Right forelimb (tissue), 1 donor: Measurements from ENCODE around the gene CHN2.

Experiments
- DNase-seq: peaks from one replicate; pipeline ENCODE4 v3.0.0-alpha.2; 2018

The CHN2 gene

GRCh38 chr7:29479301-29480200 is 285.0 kb downstream of the CHN2 start:
- DNase-seq, result no peak

GRCh38 chr7:29480451-29480850 is 285.9 kb downstream of the CHN2 start:
- no peak for DNase-seq

- DNase-seq, result no peak
These were observed 286.5 kb downstream of the CHN2 start for GRCh38 chr7:29480934-29481651.

- no peak for DNase-seq
These were observed 287.5 kb downstream of the CHN2 start for GRCh38 chr7:29482056-29482455.

GRCh38 chr7:29483219-29484104 is 288.9 kb downstream of the CHN2 start:
- DNase-seq, result no peak

GRCh38 chr7:29484280-29484679 is 289.7 kb downstream of the CHN2 start:
- DNase-seq, result no peak

- DNase-seq, result no peak
These were observed 291.0 kb downstream of the CHN2 start for GRCh38 chr7:29485339-29486190.

GRCh38 chr7:29486191-29486700 is 291.7 kb downstream of the CHN2 start:
- DNase-seq, result no peak

GRCh38 chr7:29487424-29487823 is 292.8 kb downstream of the CHN2 start:
- DNase-seq, result no peak

- DNase-seq, result no peak
These were observed 293.8 kb downstream of the CHN2 start for GRCh38 chr7:29488203-29488970.

- DNase-seq, result no peak
These were observed 294.4 kb downstream of the CHN2 start for GRCh38 chr7:29488977-29489376.

GRCh38 chr7:29490094-29490607 is 295.6 kb downstream of the CHN2 start:
- no peak for DNase-seq

- DNase-seq, result no peak
These were observed 299.8 kb downstream of the CHN2 start for GRCh38 chr7:29494350-29494749.

GRCh38 chr7:29495653-29496052 is 301.1 kb downstream of the CHN2 start:
- no peak for DNase-seq

- no peak for DNase-seq
These were observed 301.9 kb downstream of the CHN2 start for GRCh38 chr7:29496355-29497020.

GRCh38 chr7:29499932-29500331 is 305.4 kb downstream of the CHN2 start:
- no peak for DNase-seq

- no peak for DNase-seq
These were observed 306.1 kb downstream of the CHN2 start for GRCh38 chr7:29500719-29501118.

- no peak for DNase-seq
These were observed 307.6 kb downstream of the CHN2 start for GRCh38 chr7:29502133-29502532.

GRCh38 chr7:29505931-29506330 is 311.4 kb downstream of the CHN2 start:
- DNase-seq, result no peak

- DNase-seq, result no peak
These were observed 314.0 kb downstream of the CHN2 start for GRCh38 chr7:29508608-29509007.
